SK-N-SH treated with all-trans-retinoic acid at 6 μM for 48 hours (cell line): ENCODE results near the gene NEK3.

Experiments
- ARNTL ChIP-seq: fragments of 450-650 bp; formaldehyde crosslinking; IDR thresholded peaks from 2 replicates; pipeline ENCODE4 v1.5.0; 2020; ENCODE audit warnings: low read depth, mild to moderate bottlenecking, moderate library complexity, borderline replicate concordance
- BACH2 ChIP-seq: fragments of 250-450 bp; sonication (Bioruptor Pico); IDR thresholded peaks from 2 replicates; pipeline ENCODE4 v1.9.0; 2021; ENCODE audit warnings: mild to moderate bottlenecking, borderline replicate concordance
- CREB5 ChIP-seq: fragments of 250-450 bp; sonication (Bioruptor Pico); IDR thresholded peaks from 2 replicates; pipeline ENCODE4 v1.5.1; 2020; ENCODE audit warnings: low read depth, mild to moderate bottlenecking, moderate library complexity
- CSDC2 ChIP-seq: fragments of 250-450 bp; sonication (Bioruptor Pico); IDR thresholded peaks from 2 replicates; pipeline ENCODE4 v1.5.0; 2020; ENCODE audit warnings: mild to moderate bottlenecking, moderate library complexity
- CSRNP3 ChIP-seq: fragments of 250-450 bp; sonication (Bioruptor Pico); IDR thresholded peaks from 2 replicates; pipeline ENCODE4 v1.5.1; 2021; ENCODE audit warnings: mild to moderate bottlenecking, moderate library complexity
- GLIS3 ChIP-seq: fragments of 250-450 bp; sonication (Bioruptor Pico); IDR thresholded peaks from 2 replicates; pipeline ENCODE4 v1.5.0; 2020; ENCODE audit warnings: mild to moderate bottlenecking, moderate library complexity
- PATZ1 ChIP-seq: fragments of 250-450 bp; sonication (Bioruptor Pico); IDR thresholded peaks from 2 replicates; pipeline ENCODE4 v1.8.0; 2020; ENCODE audit warnings: mild to moderate bottlenecking, moderate library complexity, borderline replicate concordance
- POU6F1 ChIP-seq: fragments of 250-450 bp; sonication (Bioruptor Pico); IDR thresholded peaks from 2 replicates; pipeline ENCODE4 v1.8.0; 2021; ENCODE audit warnings: low read depth, mild to moderate bottlenecking, moderate library complexity, borderline replicate concordance
- PPARA ChIP-seq: fragments of 250-450 bp; sonication (Bioruptor Pico); IDR thresholded peaks from 2 replicates; pipeline ENCODE4 v1.5.0; 2020; ENCODE audit warnings: mild to moderate bottlenecking, borderline replicate concordance
- ZFP30 ChIP-seq: fragments of 450-650 bp; formaldehyde crosslinking; IDR thresholded peaks from 2 replicates; pipeline ENCODE4 v1.5.0; 2022; ENCODE audit warnings: mild to moderate bottlenecking, moderate library complexity

GRCh38 chr13:52092087-52092486 lies 67.3 kb downstream of the NEK3 start:
- TF ChIP-seq PATZ1 (CRISPR knock-in tag) (no peak), CSRNP3 (CRISPR knock-in tag) (no peak), ARNTL (CRISPR knock-in tag) (no peak), ZFP30 (CRISPR knock-in tag) (no peak), PPARA (CRISPR knock-in tag) (no peak), GLIS3 (CRISPR knock-in tag) (no peak), CSDC2 (CRISPR knock-in tag) (no peak), POU6F1 (CRISPR knock-in tag) (no peak), CREB5 (CRISPR knock-in tag) (no peak), BACH2 (CRISPR knock-in tag) (no peak)
